ENCODE measurements around the gene CTNNBL1. TPM values are rescaled to one million over a fixed set of nuclear protein-coding genes. Genes with fewer than 3 reads are reported as not detected.
A peak's percentile ranks its signal among the peaks of the same experiment; 100 is the strongest.

The CTNNBL1 gene
- total RNA-seq, 2 donors from 2014 or later: 35.0 to 37.6 TPM

GRCh38 chr20:37729452-37729851 is 35.6 kb downstream of the CTNNBL1 start:
- intact Hi-C loops (cut with DNase I, micrococcal nuclease): no loop called here
- no peak for ATAC-seq
- DNase-seq: no peak

GRCh38 chr20:37729909-37730308 is 36.1 kb downstream of the CTNNBL1 start:
- DNase-seq (no peak), ATAC-seq (no peak)
- intact Hi-C loops (cut with DNase I, micrococcal nuclease): no loop called here

GRCh38 chr20:37733416-37733815 is 39.6 kb downstream of the CTNNBL1 start:
- DNase-seq: no peak
- no peak for ATAC-seq
- intact Hi-C loops (cut with DNase I, micrococcal nuclease): no loop called here

- ATAC-seq (no peak), DNase-seq (no peak)
- intact Hi-C loops (cut with DNase I, micrococcal nuclease): no loop called here
Observed at GRCh38 chr20:37734228-37734985, 40.6 kb downstream of the CTNNBL1 start.

- ATAC-seq: no peak
- intact Hi-C loops (cut with DNase I, micrococcal nuclease): no loop called here
Observed at GRCh38 chr20:37735541-37735940, 41.7 kb downstream of the CTNNBL1 start.

GRCh38 chr20:37736132-37736531 is 42.3 kb downstream of the CTNNBL1 start:
- intact Hi-C loops (cut with DNase I, micrococcal nuclease): no loop called here
- DNase-seq (no peak), ATAC-seq (no peak)

More at GRCh38 chr20:37735541-37735940, 41.7 kb downstream of the CTNNBL1 start:
- DNase-seq: no peak

GRCh38 chr20:37737826-37738420 is 44.1 kb downstream of the CTNNBL1 start:
- intact Hi-C loops (cut with DNase I, micrococcal nuclease): no loop called here
- DNase-seq (no peak), ATAC-seq (no peak)

- ATAC-seq (no peak), DNase-seq (no peak)
- intact Hi-C loops (cut with DNase I, micrococcal nuclease): no loop called here
Observed at GRCh38 chr20:37741055-37741454, 47.2 kb downstream of the CTNNBL1 start.

- intact Hi-C loops (cut with DNase I, micrococcal nuclease): no loop called here
- ATAC-seq: peak; percentile 73
- DNase-seq: no peak
Observed at GRCh38 chr20:37741570-37741969, 47.7 kb downstream of the CTNNBL1 start.

- ATAC-seq (no peak), DNase-seq (no peak)
- intact Hi-C loops (cut with DNase I, micrococcal nuclease): no loop called here
Observed at GRCh38 chr20:37742131-37742530, 48.3 kb downstream of the CTNNBL1 start.

GRCh38 chr20:37744347-37744746 is 50.5 kb downstream of the CTNNBL1 start:
- ATAC-seq: no peak
- intact Hi-C loops (cut with DNase I, micrococcal nuclease): no loop called here
- DNase-seq: no peak

GRCh38 chr20:37745553-37745952 is 51.7 kb downstream of the CTNNBL1 start:
- intact Hi-C loops (cut with DNase I, micrococcal nuclease): no loop called here
- DNase-seq (no peak), ATAC-seq (no peak)

GRCh38 chr20:37748015-37748414 is 54.2 kb downstream of the CTNNBL1 start:
- no peak for ATAC-seq
- intact Hi-C loops (cut with DNase I, micrococcal nuclease): no loop called here
- DNase-seq: no peak

- intact Hi-C loops (cut with DNase I, micrococcal nuclease): no loop called here
- DNase-seq (no peak), ATAC-seq (no peak)
Observed at GRCh38 chr20:37749218-37749617, 55.4 kb downstream of the CTNNBL1 start.

GRCh38 chr20:37749620-37750403 is 56.0 kb downstream of the CTNNBL1 start:
- no peak for ATAC-seq
- no peak for DNase-seq
- intact Hi-C loops (cut with DNase I, micrococcal nuclease): no loop called here

GRCh38 chr20:37755665-37756064 is 61.8 kb downstream of the CTNNBL1 start:
- intact Hi-C loops (cut with DNase I, micrococcal nuclease): no loop called here
- DNase-seq: no peak
- no peak for ATAC-seq

GRCh38 chr20:37756234-37756633 is 62.4 kb downstream of the CTNNBL1 start:
- DNase-seq (no peak), ATAC-seq (no peak)
- intact Hi-C loops (cut with DNase I, micrococcal nuclease): no loop called here

GRCh38 chr20:37757550-37757949 is 63.7 kb downstream of the CTNNBL1 start:
- no peak for DNase-seq
- no peak for ATAC-seq
- intact Hi-C loops (cut with DNase I, micrococcal nuclease): no loop called here

- intact Hi-C loops (cut with DNase I, micrococcal nuclease): no loop called here
- ATAC-seq (no peak), DNase-seq (no peak)
Observed at GRCh38 chr20:37758332-37758731, 64.5 kb downstream of the CTNNBL1 start.

GRCh38 chr20:37759052-37759553 is 65.3 kb downstream of the CTNNBL1 start:
- intact Hi-C loops (cut with DNase I, micrococcal nuclease): no loop called here
- DNase-seq: no peak
- no peak for ATAC-seq

All from left colon (tissue), 2 donors.